ENCODE measurements around the gene SIM1.

Gene SIM1, protein sequence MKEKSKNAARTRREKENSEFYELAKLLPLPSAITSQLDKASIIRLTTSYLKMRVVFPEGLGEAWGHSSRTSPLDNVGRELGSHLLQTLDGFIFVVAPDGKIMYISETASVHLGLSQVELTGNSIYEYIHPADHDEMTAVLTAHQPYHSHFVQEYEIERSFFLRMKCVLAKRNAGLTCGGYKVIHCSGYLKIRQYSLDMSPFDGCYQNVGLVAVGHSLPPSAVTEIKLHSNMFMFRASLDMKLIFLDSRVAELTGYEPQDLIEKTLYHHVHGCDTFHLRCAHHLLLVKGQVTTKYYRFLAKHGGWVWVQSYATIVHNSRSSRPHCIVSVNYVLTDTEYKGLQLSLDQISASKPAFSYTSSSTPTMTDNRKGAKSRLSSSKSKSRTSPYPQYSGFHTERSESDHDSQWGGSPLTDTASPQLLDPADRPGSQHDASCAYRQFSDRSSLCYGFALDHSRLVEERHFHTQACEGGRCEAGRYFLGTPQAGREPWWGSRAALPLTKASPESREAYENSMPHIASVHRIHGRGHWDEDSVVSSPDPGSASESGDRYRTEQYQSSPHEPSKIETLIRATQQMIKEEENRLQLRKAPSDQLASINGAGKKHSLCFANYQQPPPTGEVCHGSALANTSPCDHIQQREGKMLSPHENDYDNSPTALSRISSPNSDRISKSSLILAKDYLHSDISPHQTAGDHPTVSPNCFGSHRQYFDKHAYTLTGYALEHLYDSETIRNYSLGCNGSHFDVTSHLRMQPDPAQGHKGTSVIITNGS

DNA sequence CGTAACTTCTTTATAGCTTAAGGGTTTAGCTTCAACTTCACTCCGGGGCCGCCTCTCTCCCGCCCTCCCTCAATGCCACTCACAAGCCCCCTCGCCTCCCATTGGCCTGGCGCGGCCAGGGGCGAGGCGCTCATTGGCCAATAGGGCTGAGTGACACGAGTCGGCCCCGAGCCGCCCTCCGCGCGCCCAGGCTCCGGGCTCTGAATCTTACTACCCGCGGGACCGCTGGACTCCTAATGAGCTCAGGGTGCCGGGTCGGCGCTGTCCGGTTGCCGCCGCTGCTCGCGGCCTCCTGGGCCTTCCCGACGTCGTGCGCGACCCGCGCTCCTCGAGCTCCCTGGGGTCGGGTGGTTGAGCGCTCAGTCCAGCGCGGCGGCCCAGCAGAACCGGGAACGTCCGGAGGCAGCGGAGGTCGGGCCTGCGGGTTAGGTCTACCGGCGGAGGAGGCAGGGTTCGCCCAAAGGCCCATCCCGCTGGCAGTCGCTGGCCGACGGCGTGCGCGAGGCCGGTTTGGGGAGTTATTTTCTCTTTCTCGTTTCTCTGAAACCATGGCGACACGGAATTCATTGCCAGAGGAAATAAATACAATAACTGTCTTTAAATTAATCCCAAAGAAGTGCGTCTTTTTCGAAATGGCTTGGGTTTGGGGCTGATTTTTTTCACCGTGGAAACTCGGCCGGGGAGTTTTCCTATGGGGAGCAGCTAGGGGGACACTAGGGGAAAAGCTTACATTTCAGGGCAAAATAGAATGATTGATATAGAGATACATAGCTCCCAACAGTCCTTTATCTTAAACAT, at the start of gene SIM1:
TSS of gene SIM1 (minus strand) at position 19 of the 798 bp plus-strand sequence. CDS start 1,453 bp downstream, outside the sequence.
- no peak for DNase-seq (ENCODE audit: low read depth in 3 of 3, low spot score in 1 of 3)

DNA sequence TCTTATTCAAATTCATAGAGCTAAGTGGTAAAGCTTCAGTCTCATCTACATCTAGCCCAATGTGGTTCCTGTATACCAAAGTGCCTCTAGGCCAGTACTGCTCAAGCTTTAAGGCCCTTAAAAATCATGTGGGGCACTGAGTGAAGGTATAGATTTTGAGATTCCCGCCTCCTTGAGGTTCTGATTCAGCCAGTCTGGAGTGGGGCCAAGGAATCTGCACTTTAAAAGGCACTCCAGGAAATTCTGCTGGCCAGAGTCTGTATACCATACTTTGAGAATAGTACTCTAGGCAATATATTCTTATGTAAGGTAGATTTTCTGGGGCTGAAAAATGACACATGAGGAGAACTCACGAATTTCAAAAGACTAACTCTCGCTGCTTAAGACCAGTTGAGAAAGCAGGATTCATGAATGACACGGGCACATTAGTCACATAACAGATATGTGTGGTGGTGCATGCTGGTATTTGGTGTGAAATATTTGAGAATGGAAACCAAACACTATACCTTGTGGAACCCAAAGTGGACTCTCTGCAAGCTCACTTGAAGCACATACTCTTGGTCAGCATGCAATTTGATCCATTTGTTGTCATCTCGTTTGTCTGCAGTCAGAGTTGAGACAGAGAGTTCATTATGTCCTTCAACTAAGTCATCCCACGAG, 47.6 kb upstream of the SIM1 start:
- no peak for DNase-seq (ENCODE audit: low read depth in 3 of 3, low spot score in 1 of 3)

DNA sequence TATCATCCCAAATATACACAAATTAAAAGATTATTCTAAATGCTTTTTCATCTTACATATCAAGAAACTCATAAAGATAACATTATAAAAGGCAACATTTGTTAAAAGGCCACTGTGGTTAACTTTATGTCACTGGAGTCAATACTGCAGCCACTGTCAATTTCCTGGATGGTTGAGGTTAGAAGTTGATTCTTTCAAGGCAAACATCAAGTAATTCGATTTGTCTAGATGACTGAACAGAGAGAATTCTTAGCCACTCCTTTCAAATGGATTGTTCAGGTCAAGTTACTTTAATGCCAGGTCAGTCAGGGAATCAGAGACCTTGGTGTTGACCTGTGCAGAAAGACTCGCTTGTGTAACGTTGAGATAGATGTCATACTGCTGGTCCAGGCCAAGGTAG, 44.4 kb upstream of the SIM1 start:
- DNase-seq (ENCODE audit: low read depth in 3 of 3, low spot score in 1 of 3) = no peak

DNA sequence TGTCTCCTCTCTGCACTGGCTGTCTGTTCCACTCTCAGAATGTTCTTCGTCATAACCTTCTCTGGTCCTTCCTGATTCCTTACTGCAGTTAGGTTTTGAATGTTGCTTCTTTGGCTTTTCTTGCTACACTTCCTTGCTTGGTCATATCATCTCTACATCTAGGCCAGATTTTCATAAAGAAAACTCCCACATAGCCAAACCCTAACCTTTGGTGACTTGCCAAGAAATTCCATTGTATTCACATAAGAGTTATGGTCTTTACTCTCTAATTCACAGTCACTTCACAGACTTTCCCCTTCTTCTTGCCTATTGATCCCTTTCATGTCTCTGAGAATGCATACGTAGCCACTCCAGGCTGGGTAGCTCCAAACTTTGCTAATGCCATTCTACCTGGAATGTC, 41.9 kb upstream of the SIM1 start:
- no peak for DNase-seq (ENCODE audit: low read depth in 3 of 3, low spot score in 1 of 3)

DNA sequence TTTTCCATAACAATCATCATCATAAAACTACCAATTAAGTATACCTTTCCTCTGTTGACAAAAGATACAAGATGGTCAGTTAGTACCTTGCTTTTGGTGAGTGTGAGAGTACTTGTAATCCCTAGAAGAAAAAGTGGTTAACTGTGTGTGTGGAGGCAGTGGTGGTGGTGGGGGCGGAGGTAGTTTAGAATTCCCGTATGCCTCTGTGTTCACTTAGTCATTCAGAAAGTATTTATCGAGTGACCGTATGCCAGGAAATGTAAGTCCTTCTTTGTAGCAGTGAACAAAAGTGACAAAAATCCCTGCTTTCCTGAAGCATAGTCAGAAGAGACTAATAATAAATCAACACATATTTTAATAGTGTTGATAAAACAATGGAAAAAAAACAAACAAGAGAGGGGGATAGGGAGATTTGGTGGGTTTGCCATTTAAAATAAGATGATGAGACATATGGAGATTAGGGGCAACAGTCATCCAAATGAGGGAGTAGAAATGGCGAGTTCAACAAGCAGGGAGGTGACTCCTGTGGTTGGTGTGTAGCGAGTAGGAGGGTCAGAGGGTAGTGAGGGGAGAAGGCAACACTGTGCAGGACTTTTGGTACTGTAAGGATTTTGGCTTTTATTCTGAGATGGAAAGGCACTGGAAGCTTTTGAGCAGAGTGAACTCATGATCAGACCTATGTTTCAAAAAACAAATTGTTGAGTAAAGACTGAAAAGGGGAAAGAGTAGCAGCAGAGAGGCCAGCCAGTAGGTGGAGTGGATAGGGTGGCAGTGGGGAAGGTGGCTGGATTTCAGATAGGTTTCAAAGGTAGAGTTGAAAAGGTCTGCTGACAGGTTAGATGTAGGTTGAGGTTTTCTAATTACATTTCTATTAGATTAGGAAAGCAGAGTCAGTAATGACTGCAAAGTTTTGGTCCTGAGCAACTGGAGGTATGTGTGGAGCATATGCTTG, 40.3 kb upstream of the SIM1 start:
- DNase-seq (ENCODE audit: low read depth in 3 of 3, low spot score in 1 of 3) = no peak

DNA sequence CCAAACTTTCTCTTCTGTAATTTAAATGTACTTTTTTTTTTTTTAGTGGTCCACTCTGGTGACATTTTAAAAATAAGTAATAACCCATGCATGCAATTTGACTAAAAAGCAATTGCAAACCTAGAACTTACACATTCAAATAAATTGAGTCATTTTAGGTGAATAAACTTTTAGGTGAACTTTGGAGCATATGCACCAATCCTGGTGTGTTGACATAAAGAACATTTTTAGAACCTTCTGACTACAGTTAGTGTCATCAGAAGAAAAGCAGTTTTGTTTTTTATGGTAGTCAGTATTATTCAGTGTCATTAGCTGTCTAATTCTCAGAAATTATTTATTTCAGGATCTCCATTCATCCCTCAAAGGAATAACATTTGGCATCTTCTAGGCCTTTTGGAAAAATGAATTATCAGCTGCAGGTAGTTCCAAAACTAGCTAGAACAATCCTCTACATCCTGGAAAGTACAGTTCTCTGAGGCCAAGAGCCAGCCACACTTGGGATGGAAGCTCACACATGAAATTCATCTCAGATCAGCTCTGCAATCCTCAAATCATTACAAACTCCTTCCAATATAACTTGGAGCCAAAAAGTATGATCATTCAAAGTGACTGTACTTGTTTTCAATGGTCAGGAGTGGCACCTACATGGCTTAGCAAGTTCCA, 38.5 kb upstream of the SIM1 start:
- DNase-seq (ENCODE audit: low read depth in 3 of 3, low spot score in 1 of 3) = no peak

DNA sequence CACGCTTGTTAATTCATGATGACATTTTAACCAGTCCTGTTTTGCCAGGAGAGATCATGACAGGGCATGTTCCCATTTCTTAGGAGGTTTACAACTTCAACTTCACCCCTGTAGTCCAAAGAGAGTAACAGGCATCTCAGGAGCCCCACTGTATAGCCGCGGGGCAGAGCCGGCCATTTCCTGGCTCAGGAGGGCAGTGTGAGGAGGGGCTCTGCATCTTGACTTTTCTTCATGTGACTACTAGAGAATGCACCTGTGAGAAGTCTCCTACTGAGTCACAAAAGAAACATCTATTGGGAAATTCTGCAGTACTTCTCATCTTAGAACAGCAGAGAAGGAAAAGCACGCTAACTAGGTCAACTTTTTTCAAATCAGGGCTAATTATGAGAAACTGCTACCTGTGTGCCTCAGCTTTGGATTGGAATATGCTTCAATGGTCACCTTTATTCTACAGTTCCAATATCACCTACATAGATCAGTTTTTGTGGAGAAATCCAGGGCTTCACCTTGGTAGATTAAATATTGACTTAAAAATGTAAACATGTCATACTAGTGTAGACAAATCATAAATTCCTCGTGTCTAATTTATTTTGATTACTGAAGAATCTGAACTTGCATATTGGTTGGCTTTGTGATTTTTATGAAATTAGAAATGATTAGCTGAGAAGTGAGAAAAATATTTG, 28.6 kb upstream of the SIM1 start:
- no peak for DNase-seq (ENCODE audit: low read depth in 3 of 3, low spot score in 1 of 3)

DNA sequence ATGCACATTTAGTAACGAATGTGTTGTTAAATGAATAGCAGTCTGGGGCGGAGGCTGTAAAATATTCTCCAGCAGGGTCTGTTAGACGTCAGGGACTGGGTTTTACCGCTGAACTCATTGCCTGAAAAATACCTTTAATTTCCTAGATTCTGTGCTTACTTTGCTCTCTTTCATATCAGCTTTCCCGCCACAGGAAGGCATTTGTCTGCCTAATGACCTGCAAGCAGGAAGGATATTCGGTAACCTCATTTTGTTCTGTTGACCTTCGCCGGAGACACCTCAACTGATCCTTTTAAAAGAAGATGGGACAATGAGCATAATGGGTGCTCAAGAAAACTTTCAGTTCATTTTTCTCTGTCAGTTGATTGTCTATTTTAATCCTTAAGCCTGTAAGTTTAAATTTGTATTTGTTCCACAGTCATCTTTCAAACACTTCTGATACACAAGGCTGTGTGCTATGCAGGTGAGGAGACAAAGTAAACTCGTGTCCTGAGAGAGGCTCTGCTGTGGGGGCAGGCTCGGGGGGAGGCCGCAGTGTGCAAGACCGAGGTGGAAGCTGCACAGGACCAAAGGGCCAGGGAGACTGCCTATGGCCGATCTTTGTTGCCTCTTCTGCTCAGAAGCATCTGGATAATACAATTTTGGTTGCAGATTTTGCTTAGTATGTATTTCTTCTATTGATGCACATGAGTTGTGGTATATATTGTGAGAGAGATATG, 27.4 kb upstream of the SIM1 start:
- no peak for DNase-seq (ENCODE audit: low read depth in 3 of 3, low spot score in 1 of 3)

DNA sequence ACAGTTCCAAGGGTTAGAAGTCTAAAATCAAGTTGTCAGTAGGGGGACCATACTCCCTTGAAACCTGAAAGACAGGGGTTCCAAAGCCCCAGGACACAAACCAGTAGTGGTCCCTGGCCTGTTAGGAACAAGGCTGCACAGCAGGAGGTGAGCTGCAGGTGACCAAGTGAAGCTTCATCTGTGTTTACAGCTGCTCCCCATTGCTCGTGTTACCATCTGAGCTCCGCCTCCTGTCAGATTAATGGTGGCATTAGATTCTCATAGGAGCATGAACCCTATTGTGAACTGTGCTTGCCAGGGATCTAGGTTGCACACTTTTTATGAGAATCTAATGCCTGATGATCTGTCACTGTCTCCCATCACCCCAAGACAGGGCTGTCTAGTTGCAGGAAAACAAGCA, 25.3 kb upstream of the SIM1 start:
- DNase-seq (ENCODE audit: low read depth in 3 of 3, low spot score in 1 of 3) = no peak

DNA sequence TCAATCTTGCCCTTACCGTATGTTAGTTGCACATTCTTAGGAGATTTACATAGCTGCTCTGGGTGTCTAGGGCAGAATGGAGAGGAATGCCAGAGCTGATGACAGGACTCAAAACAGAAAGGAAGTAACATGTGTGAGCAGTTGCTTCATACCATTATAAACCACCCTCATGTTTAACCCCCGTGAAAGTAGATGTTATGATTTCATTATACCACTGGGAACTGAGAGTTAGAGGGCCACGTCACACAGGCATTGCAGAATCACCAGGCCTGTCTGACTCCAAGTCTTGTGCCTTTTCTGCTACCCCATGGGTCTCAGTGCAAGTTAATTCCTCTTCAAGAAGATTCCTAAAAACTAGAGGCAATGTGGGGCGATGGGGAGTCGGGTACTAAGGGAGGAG, 23.5 kb upstream of the SIM1 start:
- no peak for DNase-seq (ENCODE audit: low read depth in 3 of 3, low spot score in 1 of 3)

DNA sequence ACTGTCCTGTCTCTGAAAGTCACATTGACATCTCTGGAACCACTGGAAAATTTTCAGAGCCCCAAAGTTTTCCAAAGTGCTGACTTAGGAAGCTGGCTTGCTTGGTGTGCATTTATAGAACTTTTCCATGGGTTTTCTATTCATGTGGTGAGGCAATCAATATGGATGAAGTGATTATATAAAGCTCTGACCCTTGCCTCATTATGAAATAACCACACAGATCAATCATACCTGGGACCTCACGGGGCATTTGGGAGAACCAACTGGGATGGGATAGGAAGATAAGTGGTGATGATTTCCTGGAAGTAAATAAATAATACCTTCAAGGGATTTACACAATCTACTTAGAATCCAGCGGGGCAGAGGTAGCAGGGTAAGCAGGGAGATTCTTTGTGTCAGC, 22.9 kb upstream of the SIM1 start:
- no peak for DNase-seq (ENCODE audit: low read depth in 3 of 3, low spot score in 1 of 3)

DNA sequence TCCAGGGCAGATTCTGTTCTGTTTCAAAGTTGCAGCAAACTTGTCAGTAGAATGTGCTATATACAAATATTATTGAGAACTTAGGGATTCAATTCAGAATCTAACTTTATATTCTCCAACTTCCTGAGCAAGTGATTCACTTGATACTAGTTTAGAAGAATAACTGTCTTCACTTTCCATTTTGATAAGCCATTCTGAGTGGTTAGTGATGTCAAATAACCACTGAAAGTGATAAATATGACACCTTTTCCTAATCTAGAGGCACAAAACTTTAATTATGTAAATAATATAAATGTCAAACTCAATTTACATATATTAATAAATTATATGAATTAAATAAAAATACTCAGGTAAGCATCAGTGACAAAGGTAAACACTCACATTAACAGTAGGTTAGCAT, 20.5 kb upstream of the SIM1 start:
- DNase-seq (ENCODE audit: low read depth in 3 of 3, low spot score in 1 of 3) = no peak

DNA sequence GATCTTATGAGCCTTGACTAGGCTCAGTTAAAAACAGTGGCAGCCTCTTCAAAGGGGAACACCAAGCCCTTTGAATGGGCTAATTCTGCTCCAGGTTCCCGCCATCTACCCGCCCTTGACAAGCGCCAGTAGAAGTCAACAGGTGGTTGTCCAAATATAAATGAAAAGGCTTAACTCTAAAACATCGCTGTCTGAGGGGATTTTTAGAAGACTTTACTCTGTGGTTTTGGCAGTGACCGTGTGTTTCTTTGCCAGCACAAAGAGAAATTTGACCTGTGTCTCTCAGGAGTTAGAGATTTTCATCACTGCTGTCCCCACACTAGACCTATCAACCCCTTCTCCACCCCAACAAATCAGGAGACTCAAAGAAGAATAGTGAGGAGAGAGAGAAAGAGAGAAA, 19.8 kb upstream of the SIM1 start:
- DNase-seq (ENCODE audit: low read depth in 3 of 3, low spot score in 1 of 3) = no peak

DNA sequence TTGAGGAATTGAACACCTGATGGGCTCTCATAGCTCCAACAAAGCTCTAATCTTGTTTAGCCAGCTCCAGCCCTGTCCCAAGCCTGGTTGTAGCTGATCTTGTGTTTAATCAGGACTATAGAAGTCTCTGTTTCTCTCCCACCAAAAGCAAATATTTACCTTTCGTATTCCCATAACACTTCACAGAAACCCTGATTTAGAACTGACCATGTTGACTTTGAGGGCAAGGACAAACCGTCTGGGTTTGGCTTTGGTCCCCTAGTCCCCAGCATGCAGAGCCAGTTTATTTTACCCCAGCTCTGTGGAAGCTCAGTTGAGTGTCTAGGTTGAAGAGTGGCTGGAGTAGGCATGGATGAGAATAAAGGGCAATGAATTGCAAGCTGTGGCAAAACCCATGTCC, 18.0 kb upstream of the SIM1 start:
- no peak for DNase-seq (ENCODE audit: low read depth in 3 of 3, low spot score in 1 of 3)

DNA sequence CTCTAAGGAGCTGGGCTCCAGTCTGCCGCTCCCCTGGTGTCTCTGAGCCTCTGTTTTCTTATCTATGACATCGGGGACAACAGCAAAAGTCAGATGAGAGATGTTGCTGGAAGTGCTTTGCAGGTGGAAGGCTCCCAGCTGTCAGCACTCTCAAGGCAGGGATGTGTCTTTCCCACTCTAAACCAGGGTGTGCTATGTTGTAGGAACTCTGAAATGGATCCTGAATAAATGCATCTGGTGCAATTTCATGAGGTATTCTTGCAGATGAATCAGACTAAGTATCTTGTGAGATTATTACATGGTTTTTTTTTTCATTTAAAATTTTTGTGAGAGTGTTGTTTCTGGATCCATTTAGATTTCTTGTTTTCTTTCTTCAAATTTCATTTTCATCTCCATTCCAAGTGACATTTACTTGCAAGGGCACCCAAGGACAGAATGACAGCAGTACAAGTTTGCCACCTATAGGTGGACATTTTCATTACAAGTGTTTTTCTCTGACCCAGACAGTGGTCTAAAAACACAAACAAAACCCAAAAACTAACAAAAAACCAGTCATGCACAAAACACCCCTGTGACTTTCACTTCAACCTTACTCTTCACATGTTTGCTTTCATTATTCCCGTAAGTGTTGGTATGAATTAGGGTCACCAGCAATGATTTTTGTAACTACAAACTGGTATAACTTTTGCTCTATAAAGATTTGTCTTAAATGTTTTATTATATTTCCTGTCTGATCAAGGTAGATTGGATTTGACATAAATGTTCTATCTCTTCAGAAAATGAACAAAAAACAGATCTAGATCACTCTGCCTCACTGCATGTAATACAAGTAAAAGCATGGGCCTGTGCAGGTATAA, 14.7 kb upstream of the SIM1 start:
- no peak for DNase-seq (ENCODE audit: low read depth in 3 of 3, low spot score in 1 of 3)

DNA sequence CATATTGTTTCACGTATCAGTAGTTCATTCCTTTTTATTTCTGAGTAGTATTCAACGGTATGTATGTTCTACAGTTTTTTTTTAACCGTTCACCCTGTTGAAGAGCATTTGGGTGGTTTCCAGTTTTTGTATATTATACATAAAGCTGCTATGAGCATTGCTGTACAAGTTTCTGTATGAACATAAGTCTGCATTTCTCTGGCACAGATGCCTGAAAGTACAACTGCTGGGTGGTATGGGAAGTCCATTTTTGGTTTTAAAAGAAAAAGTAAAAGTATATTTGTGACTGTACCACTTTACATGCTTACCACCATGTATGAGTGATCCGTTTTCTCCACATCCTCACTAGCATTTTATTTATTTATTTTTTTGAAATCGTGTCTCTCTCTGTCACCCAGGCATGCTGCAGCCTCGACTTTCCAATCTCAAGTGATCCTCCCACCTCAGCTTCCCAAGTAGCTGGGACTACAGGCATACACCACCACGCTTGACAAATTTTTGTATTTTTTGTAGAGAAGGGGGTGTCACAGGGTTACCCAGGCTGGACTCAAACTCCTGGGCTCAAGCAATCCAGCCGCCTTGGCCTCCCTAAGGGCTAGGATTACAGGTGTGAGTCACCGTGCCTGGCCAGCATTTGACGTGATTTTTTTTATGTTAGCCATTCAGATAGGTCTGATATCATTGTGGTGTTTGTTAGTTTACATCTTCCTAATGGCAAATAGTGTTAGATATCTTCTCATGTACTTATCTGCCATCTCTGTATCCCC, 11.0 kb upstream of the SIM1 start:
- DNase-seq (ENCODE audit: low read depth in 3 of 3, low spot score in 1 of 3) = no peak

DNA sequence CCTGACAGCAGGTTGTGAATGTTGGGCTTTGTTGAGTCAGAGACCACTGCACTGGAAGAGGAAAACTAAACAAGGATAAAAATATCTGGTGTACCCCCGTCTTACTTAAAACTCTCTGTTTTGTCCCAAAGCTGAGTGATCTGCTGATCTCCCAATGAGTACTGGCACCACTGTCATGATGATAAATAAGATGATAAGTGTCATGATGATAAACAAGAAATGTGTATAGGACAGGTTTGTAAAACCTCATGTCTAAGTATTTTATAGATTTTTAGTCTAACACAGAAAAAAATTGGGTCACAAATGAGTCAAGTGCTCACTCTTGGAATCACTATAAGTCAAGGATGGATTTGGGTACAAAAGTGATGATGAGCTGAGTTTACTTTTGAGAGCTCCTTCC, 8.5 kb upstream of the SIM1 start:
- DNase-seq (ENCODE audit: low read depth in 3 of 3, low spot score in 1 of 3) = no peak
